ENCODE results near the gene CLCN5. TPM values are rescaled to one million over a fixed set of nuclear protein-coding genes. Genes with fewer than 3 reads are reported as not detected.

The CLCN5 gene
- 2.8 and 4.2 TPM in 2 replicates for total RNA-seq

DNA sequence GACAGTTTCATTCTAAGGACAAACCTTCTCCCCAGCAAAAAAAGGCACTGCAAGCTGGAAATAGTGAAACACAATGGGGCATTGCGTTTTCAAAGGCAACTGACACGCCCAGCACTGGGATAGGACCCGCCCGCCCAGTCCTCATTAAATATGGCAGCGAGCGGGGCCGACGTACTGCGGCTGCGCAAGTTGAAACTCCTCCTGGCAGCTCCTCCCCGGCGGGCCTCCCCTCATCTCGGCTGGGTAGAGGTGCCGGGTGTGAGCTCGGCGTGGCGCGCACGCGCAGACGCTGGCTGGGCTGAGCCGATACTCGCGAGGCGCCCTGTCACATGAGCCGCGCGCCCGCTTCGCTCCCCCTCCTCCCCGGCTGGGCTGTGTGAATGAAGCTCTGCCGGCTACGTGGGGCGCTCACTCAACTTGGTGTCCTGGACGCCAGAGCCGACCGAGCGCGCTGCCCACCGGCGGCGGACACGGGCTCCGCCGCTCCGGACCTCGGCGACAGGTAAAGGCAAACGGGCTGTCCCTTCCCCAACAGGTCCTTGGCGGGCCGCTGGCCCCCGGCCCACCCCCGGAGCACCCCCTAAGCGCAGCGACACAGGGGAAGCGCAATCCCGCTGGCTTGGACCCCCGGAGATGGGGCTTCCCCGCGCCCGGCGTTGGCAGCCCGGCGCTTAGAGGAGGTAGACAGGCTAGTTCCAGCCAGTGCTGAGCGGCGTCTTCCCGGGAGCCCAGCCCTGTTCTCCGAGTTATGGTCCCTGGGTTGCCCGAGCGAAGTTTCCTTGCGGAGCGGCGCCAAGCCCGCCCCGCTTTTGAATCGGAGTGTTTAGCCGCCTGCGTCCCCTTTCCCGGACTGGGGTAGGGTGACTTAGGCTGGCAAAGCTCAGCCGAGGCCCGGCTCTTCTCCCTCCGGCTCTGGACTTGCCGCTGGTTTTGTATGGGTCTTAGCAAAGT lies at the start of gene CLCN5:
CLCN5 (plus strand) TSS at position 306 of the 951 bp plus-strand sequence. CDS start 2,703 bp downstream, outside the sequence.
- POLR2A ChIA-PET, result interaction anchor here (0.6 to 1.0 kb wide), 4 partner anchors 43 to 1459 kb away, joined by 3 to 7 read pairs (median 4); partner anchors contain the start of gene USP27X
- CTCF ChIA-PET, result no interaction called here
- H3K27me3 Mint-ChIP-seq, result no peaks in the 10 kb centered on the region
- H3K27ac Mint-ChIP-seq, result peak within 1 kb of the TSS; percentile 68
- TF ChIP-seq, protein P1, sequence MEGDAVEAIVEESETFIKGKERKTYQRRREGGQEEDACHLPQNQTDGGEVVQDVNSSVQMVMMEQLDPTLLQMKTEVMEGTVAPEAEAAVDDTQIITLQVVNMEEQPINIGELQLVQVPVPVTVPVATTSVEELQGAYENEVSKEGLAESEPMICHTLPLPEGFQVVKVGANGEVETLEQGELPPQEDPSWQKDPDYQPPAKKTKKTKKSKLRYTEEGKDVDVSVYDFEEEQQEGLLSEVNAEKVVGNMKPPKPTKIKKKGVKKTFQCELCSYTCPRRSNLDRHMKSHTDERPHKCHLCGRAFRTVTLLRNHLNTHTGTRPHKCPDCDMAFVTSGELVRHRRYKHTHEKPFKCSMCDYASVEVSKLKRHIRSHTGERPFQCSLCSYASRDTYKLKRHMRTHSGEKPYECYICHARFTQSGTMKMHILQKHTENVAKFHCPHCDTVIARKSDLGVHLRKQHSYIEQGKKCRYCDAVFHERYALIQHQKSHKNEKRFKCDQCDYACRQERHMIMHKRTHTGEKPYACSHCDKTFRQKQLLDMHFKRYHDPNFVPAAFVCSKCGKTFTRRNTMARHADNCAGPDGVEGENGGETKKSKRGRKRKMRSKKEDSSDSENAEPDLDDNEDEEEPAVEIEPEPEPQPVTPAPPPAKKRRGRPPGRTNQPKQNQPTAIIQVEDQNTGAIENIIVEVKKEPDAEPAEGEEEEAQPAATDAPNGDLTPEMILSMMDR (IDR thresholded peaks at IDR 0.05), result no peak
- peaks cover 9% of the 10 kb centered on the region for H3K4me1 Mint-ChIP-seq
- peak; percentile 81 for DNase-seq
- intact Hi-C loops (cut with micrococcal nuclease), result loop anchor here (1.0 kb wide), 1 partner anchor 43 kb away; the partner anchor contains the start of gene USP27X
- peak within 1 kb of the TSS; percentile 83 for H3K4me3 Mint-ChIP-seq
- H3K36me3 Mint-ChIP-seq (ENCODE audit: low read depth), result peaks cover 5% of the 10 kb centered on the region
- ATAC-seq (ENCODE audit: low read depth), result peak; percentile 92
- no peaks in the 10 kb centered on the region for H3K9me3 Mint-ChIP-seq

GRCh38 chrX:49876750-49877149 lies 45.6 kb upstream of the CLCN5 start:
- intact Hi-C loops (cut with micrococcal nuclease), result loop anchor here (5.0 kb wide), 1 partner anchor 684 kb away; no protein-coding TSS in a partner anchor
- H3K9me3 Mint-ChIP-seq, result no peaks in the 10 kb centered on the region
- no peak for ATAC-seq (ENCODE audit: low read depth)
- no peaks in the 10 kb centered on the region for H3K27me3 Mint-ChIP-seq
- CTCF ChIA-PET, result interaction anchor here (0.8 kb wide), 1 partner anchor 28 kb away, joined by 3 read pairs; no protein-coding TSS in a partner anchor
- no peak for DNase-seq
- TF ChIP-seq, protein P1 (IDR thresholded peaks at IDR 0.05), result peak; percentile 18
- peak overlapping the region; percentile 61 for H3K27ac Mint-ChIP-seq
- POLR2A ChIA-PET, result no interaction called here
- H3K4me1 Mint-ChIP-seq, result peaks cover 25% of the 10 kb centered on the region
- H3K4me3 Mint-ChIP-seq, result no peak overlapping the region
- no peaks in the 10 kb centered on the region for H3K36me3 Mint-ChIP-seq (ENCODE audit: low read depth)

- intact Hi-C loops (cut with micrococcal nuclease), result loop anchor here (2.0 to 5.0 kb wide), 2 partner anchors 41 to 685 kb away; no protein-coding TSS in a partner anchor
- TF ChIP-seq, protein P1 (IDR thresholded peaks at IDR 0.05), result no peak
- Mint-ChIP-seq H3K27ac (peak overlapping the region; percentile 61), H3K4me1 (peaks cover 29% of the 10 kb centered on the region), H3K4me3 (no peak overlapping the region), H3K36me3 (ENCODE audit: low read depth) (no peaks in the 10 kb centered on the region), H3K27me3 (no peaks in the 10 kb centered on the region), H3K9me3 (no peaks in the 10 kb centered on the region)
- no peak for DNase-seq
- ChIA-PET CTCF (interaction anchor here (0.8 kb wide), 1 partner anchor 29 kb away, joined by 3 read pairs; no protein-coding TSS in a partner anchor), POLR2A (no interaction called here)
- no peak for ATAC-seq (ENCODE audit: low read depth)
These were observed 44.8 kb upstream of the CLCN5 start for GRCh38 chrX:49877397-49878101.

GRCh38 chrX:49878128-49878833 lies 44.1 kb upstream of the CLCN5 start:
- Mint-ChIP-seq H3K27me3 (no peaks in the 10 kb centered on the region), H3K4me1 (peaks cover 30% of the 10 kb centered on the region), H3K36me3 (ENCODE audit: low read depth) (no peaks in the 10 kb centered on the region), H3K4me3 (peak overlapping the region; percentile 81), H3K27ac (peak overlapping the region; percentile 78), H3K9me3 (no peaks in the 10 kb centered on the region)
- DNase-seq, result peak; percentile 13
- intact Hi-C loops (cut with micrococcal nuclease), result loop anchor here (2.0 to 5.0 kb wide), 2 partner anchors 41 to 686 kb away; no protein-coding TSS in a partner anchor
- ATAC-seq (ENCODE audit: low read depth), result no peak
- ChIA-PET CTCF (interaction anchor here (0.8 to 1.9 kb wide), 2 partner anchors 33 to 41 kb away, joined by 4 to 5 read pairs; no protein-coding TSS in a partner anchor), POLR2A (interaction anchor here (0.8 to 1.6 kb wide), 2 partner anchors 44 to 45 kb away, joined by 3 to 6 read pairs; partner anchors contain the start of gene CLCN5)
- TF ChIP-seq, protein P1 (IDR thresholded peaks at IDR 0.05), result no peak

Data from activated B cell treated with CpG ODN at 0.5 μM for 24 hours (primary cell).